ENCODE data around the gene HIVEP2.

HIVEP2 gene

DNA sequence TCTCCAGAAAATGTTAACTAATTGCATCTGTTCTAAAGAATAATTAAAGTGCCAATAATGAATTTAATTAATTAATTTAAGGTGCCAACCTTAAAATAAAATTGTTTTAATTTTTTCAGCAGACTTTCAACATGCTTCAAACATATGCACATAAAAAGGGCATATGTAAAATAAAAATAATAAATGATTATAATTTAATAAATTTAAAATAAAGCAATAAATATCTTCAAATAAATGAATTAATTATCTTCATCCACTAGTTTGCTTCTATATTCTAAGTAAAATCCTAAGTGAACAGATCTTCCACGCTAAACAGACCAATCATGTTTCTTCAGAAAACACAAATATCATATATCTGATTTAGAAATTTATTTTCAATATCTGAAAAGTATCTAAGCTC, 119.2 kb downstream of the HIVEP2 start:
- in situ Hi-C loops (cut with HindIII; ENCODE audit: low sequenced_read_pairs) = no loop called here
- no peak for DNase-seq (ENCODE audit: low read depth)
- no peak overlapping the region for H3K4me3 ChIP-seq (ENCODE audit: low read depth, low read length)
- no peak for TF ChIP-seq CTCF (IDR thresholded peaks at IDR 0.05; ENCODE audit: low read depth, low read length, missing control alignments)

DNA sequence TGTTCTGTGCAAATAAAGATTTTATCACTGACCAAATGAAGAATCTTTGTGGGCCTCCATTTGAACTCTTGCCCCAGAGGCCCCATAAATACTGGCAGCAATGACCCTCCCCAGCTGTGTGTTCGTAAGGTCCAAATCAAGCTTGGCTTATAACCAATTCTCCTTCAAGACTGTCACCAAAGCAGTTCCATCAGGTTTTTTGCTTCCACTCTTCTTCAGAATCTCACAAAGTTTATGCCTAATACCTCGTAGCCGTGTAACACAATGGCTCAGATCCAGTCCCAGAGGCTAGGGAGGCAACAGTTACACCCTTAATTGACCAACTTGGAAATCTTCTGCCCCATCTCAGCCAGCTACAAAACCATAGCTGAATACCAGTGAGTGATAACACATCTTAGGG, 120.5 kb downstream of the HIVEP2 start:
- TF ChIP-seq CTCF (IDR thresholded peaks at IDR 0.05; ENCODE audit: low read depth, low read length, missing control alignments) = no peak
- no peak overlapping the region for H3K4me3 ChIP-seq (ENCODE audit: low read depth, low read length)
- in situ Hi-C loops (cut with HindIII; ENCODE audit: low sequenced_read_pairs) = no loop called here
- DNase-seq (ENCODE audit: low read depth) = no peak

- in situ Hi-C loops (cut with HindIII; ENCODE audit: low sequenced_read_pairs) = no loop called here
- no peak overlapping the region for H3K4me3 ChIP-seq (ENCODE audit: low read depth, low read length)
- peak; percentile 0 for TF ChIP-seq CTCF (IDR thresholded peaks at IDR 0.05; ENCODE audit: low read depth, low read length, missing control alignments)
- DNase-seq (ENCODE audit: low read depth) = no peak
These were observed 121.6 kb downstream of the HIVEP2 start for GRCh38 chr6:142823256-142823902.

GRCh38 chr6:142822842-142823241, 122.1 kb downstream of the HIVEP2 start:
- in situ Hi-C loops (cut with HindIII; ENCODE audit: low sequenced_read_pairs) = no loop called here
- peak; percentile 25 for TF ChIP-seq CTCF (IDR thresholded peaks at IDR 0.05; ENCODE audit: low read depth, low read length, missing control alignments)
- DNase-seq (ENCODE audit: low read depth) = no peak
- H3K4me3 ChIP-seq (ENCODE audit: low read depth, low read length) = no peak overlapping the region

DNA sequence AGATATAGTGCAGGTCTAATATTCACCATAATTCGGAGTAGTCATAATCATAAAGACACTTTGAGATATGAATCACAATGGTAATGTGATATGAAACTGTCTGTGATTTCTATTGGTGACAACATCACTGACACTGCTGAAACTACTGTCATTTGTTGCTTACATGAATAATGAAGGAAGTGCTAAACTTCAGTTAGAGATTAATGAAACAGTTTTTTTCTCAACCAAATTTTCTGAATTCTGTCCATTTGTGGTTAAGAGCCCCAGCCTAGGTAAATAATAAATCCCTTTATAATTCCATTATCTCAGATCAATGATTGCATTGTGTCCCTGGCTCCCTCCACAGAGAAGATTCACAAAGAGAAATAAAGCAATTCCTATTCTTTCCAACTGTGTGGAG, 122.6 kb downstream of the HIVEP2 start:
- in situ Hi-C loops (cut with HindIII; ENCODE audit: low sequenced_read_pairs) = no loop called here
- H3K4me3 ChIP-seq (ENCODE audit: low read depth, low read length) = no peak overlapping the region
- DNase-seq (ENCODE audit: low read depth) = no peak
- no peak for TF ChIP-seq CTCF (IDR thresholded peaks at IDR 0.05; ENCODE audit: low read depth, low read length, missing control alignments)

GRCh38 chr6:142821860-142822259, 123.1 kb downstream of the HIVEP2 start:
- no peak for DNase-seq (ENCODE audit: low read depth)
- TF ChIP-seq CTCF (IDR thresholded peaks at IDR 0.05; ENCODE audit: low read depth, low read length, missing control alignments) = no peak
- in situ Hi-C loops (cut with HindIII; ENCODE audit: low sequenced_read_pairs) = no loop called here

More at GRCh38 chr6:142821860-142822259, 123.1 kb downstream of the HIVEP2 start:
- no peak overlapping the region for H3K4me3 ChIP-seq (ENCODE audit: low read depth, low read length)
